T-helper 2 cell (primary cell): ENCODE data around the gene MDGA2.
"Not testable (repeated sequence)": the region's sequence is repeated elsewhere in the genome, so short reads cannot be mapped to it uniquely, and the experiment has no call there.

ENCODE experiments used
- DNase-seq, 5 experiments: peaks; one replicate each; pipeline versions ENCODE4 v3.0.0 to v3.0.0-alpha.2; 2012 to 2022

Gene MDGA2

DNA sequence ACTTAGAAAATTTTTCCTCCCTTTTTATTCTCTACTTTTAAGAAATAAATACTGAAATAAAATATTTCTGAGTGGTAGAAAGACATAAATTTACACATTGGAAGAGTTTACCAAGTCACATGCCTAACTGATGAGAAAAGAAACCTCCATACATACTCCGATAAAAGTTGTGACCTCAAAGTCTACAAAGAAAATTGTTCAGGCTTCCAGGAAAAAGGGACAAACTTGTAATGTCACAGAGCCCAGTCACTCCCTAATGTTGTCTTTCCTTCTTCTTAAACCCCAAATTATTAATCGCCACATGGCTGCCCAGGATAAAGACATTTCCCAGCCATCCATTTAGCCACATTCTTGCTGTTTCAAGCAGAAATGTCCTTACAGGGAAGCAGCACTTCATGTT, 455.3 kb downstream of the MDGA2 start:
- DNase-seq, result no peak

- DNase-seq, result no peak
Measured at GRCh38 chr14:47211263-47211662, 464.1 kb downstream of the MDGA2 start.

- no peak for DNase-seq
Measured at GRCh38 chr14:47210099-47210498, 465.3 kb downstream of the MDGA2 start.

GRCh38 chr14:47208434-47208833, 467.0 kb downstream of the MDGA2 start:
- DNase-seq, result no peak

DNA sequence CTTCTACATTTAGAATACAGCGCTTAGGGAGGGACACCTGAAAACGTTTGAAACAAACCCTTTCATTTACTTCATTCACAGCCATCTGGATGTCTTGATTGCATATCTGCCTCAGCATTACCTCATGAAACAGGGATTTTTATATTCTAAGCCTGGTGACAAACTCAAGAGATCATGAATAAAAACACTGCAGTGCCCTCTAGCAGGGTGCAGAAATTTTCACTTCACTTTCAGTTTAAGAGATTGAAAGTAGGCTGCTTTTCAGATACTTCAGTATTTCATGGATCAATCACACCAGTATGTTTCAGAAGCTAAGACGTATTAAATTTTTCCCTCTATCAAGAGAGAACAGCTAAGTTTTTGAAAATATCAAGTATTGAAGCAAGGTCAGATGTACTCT, 467.8 kb downstream of the MDGA2 start:
- no peak for DNase-seq

DNA sequence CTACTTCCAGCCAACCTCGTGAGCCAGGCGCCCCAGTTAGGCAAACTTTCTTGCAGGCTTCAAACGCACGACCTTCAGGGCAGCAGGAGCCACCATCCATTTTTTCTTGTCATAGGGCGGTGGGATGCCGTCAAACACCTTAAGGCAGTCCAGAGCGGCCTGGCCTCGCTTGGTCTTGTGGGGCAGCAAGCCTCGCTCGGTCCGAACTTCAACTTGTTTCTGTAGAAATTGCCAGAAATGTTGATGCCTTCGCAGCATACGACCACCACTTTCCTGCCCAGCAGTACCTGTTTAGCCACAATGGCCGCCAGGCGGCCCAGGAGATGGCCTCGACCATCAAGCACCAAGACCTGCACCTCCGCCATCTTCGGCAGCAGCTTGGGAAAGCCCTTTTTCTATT, 474.7 kb downstream of the MDGA2 start:
- no peak for DNase-seq

- DNase-seq, result no peak
Measured at GRCh38 chr14:47195582-47195981, 479.8 kb downstream of the MDGA2 start.

- DNase-seq, result no peak
Measured at GRCh38 chr14:47194055-47194454, 481.4 kb downstream of the MDGA2 start.

DNA sequence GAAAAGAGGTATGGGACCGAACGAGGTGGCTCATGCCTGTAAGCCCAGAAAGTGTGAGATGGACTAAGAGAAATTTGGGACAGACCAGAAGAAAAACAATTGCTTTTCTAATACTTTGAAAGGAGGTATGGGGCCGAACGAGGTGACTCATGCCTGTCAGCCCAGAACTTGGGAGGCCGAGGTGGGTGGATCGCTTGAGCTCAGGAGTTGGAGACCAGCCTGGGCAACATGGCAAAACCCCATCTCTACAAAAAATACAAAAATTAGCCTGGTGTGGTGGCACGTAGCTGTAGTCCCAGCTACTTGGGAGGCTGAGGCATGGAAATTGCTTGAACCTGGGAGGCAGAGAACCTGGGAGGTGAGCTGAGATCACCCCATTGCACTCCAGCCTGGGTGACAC, 483.2 kb downstream of the MDGA2 start:
- DNase-seq, result not testable (repeated sequence)

- no peak for DNase-seq
Measured at GRCh38 chr14:47191700-47192099, 483.7 kb downstream of the MDGA2 start.

- no peak for DNase-seq
Measured at GRCh38 chr14:47189911-47190484, 485.4 kb downstream of the MDGA2 start.

- no peak for DNase-seq
Measured at GRCh38 chr14:47186486-47186885, 488.9 kb downstream of the MDGA2 start.

DNA sequence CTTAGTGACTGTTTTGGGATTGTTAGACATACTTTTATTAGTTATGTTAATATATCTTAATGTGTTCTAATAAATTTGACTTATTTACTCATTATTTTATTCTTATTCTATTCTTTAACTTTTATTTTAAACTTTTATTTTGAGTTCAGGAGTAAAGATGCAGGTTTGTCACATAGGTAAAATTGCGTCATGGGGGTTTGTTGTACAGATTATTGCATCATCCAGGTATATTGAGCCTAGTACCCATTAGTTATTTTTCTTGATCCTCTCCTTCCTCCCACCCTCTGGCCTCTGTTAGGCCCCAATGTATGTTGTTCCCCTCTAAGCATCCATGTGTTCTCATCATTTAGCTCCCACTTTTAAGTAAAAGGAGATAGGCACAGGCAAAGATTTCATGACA, 495.5 kb downstream of the MDGA2 start:
- no peak for DNase-seq

- DNase-seq, result not testable (repeated sequence)
Measured at GRCh38 chr14:47171896-47172295, 503.5 kb downstream of the MDGA2 start.

- no peak for DNase-seq
Measured at GRCh38 chr14:47167402-47167801, 508.0 kb downstream of the MDGA2 start.

GRCh38 chr14:47155395-47155794, 520.0 kb downstream of the MDGA2 start:
- no peak for DNase-seq

- no peak for DNase-seq
Measured at GRCh38 chr14:47154276-47154797, 521.1 kb downstream of the MDGA2 start.

DNA sequence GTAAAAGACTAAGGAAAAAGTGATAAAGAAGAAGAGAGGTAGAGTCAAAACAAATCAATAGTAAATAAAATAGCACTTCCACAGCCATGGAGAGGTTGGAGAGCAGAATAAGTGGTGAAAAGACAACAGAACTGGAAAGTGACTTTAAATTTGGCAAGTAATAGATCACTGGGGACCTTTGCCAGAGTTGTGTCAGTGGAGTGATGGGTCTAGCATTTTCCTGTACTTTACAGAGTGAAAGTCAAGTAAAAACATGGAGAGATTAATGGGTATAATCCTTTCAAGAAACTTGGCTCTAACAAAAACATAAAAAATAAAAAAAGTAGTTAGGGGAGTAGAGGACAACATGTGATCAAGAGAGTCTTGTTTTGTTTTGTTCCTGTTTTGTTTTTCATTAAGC, 521.7 kb downstream of the MDGA2 start:
- no peak for DNase-seq

DNA sequence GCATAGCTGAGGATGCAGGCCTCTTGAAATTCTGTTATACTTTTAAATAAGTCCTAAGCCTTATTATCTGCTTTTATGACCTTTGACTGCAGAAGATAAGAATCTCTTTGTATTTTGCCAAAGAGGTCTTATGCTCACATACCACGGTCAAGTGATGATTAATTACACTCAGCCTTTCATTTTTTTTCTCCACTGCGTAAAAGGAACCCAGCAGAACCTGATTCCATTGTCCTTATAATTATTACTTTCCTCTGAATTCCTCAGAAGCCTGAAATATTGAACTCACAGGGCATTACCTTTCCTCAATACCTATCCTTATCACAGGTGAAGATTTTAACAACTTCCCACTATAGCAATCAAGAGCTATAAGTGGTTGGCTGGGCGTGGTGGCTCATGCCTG, 525.1 kb downstream of the MDGA2 start:
- DNase-seq, result no peak

GRCh38 chr14:47149326-47149725, 526.1 kb downstream of the MDGA2 start:
- DNase-seq, result no peak

DNA sequence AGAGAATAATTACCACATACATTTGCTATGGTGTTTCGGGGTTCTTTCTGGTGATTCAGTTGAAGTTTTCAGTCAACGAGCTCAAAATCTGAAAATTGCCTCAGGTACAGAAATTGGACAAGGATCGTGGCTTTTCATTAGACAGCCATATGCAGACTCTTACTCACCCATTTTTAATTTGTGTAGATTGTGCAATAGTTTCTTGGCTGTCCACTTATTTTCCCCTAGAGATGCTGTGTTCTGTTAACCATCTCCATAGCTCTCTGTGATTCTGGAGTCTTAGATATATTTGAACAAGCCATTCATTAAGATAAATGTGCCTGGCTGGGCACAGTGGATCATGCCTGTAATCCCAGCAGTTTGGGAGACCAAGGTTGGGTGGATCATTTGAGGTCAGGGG, 526.7 kb downstream of the MDGA2 start:
- no peak for DNase-seq

DNA sequence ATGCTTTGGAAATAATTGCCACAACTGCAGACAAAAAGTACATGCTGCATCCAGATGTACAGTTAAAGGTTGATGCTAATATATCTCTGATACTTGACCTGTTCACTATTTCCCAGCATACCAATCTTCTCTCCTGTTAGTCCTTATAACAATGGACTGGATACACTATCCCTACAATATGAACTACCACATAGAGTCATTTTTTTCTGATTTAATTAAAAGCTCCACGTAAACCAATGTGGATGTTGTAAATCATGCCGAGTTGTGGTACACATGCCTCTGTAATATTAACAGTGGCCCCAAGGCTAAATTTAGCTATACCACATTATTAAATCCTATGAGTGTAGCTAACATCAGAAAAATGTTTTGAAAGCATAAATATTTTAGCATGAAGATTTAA, 554.8 kb downstream of the MDGA2 start:
- no peak for DNase-seq

DNA sequence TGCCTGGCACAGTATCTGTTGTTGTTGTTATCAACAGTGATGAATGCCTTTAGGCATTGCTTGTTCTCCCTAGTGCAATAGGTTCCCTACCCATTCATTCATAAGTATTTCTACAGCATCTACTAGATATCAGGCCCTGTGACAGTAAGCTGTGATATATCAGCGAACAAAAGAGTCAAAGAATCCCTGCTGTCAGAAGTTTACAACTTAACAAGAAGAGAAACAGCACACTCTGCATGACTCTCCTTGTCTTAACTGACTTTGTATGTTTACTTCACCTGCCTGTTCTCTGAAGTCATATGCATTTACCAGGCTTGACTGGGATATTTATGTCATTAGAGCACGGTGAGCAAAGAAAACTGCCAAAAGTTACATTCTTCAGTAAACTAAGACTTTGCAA, 571.6 kb downstream of the MDGA2 start:
- no peak for DNase-seq

DNA sequence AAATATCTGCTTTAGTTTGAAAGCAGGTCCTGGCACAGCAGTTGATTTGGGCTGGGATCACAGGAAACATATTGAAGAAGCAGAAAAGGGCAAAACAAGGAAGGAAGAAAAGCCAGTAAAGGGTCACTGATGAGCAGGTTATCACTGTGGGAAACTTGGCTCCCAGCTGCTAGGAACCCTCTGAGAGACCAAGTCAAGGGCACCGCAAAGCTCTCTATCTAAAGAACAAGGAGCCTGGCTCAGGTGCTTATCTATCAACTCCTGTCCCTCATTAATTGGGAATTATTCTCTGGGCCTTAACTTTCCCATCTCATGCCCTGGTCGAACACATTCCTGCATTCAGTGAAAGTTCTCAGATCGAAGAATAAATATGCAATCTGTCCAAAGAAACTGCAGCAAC, 572.9 kb downstream of the MDGA2 start:
- DNase-seq, result no peak

DNA sequence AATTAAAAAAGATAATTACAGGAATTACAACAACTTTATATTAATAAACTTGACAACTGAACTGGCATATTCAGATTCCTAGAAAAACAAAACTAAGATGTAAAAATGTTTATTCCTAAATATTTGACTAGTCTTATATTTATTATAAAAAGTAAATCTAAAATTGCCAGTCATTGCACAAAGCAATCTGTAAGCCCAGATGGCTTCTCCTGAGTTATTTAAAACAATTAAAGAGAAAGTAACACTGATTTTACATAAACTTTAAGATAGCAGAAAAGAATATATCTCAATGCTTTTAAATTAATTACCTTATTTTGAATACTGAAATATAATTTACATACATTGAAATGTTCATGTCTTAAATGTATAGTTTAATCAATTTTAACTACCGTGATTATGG, 589.7 kb downstream of the MDGA2 start:
- no peak for DNase-seq
